Measurements from ENCODE around the gene COX5A.
A peak's percentile ranks its signal among the peaks of the same experiment; 100 is the strongest.
"Not testable (repeated sequence)": the region's sequence is repeated elsewhere in the genome, so short reads cannot be mapped to it uniquely, and the experiment has no call there.

COX5A gene

DNA sequence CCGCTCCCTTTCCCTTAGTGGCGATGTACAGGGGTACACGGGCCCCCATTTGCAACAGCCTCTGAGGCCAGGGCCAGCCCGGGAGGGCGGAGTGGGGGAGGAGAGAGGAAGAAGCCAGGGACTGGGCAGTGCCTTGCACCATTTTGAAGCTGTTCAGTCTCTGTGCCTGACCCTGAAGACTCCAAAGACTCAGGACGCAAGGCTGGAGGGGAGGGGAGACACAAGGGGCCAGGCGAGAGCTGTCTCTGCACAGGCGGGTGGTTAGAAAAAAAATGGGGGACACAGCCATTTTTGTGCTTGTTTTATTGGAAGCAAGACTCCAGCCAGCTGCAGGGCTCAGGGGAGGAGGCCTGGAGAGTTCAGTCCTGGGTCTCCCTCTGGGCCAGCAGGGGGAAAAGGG, 17.1 kb upstream of the COX5A start:
- no peak for DNase-seq

DNA sequence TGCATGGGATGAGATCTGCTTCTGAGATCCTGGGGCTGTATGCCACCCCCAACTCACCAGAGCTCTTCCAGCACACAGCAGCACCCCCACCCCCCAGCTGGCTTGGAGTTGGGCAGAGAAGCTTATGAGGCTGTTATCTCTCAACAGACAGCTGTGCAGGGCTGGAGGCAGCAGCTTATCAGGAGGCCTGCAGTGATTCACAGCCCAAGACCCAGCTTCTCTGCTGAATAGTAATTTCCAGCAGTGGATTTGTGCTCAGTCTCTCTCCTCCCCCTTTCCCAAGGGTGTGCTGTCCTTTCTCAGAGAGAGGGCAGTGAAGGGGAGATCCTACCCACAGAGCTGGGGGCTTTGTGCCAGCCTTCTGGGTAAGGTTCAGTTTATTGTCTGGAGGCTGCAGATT, 16.6 kb upstream of the COX5A start:
- DNase-seq = no peak

DNA sequence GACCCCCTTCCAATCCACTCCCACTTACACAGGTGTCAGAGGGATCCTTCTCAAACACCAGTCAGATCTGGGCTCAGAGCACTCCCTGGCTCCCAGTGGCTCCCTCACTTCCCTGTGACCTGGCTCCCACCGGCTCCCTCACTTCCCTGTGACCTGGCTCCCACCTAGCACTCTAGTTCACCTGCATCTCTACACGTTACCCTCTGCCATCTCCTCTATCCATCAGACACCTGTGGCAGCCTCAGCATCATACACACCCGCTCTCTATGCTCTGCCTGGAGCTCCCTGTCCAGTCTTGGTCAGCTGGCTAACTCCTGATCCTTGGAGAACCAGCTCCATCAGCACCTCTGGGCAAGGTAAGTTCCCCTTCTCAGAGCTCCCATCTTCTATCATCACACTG, 13.1 kb upstream of the COX5A start:
- no peak for DNase-seq

DNA sequence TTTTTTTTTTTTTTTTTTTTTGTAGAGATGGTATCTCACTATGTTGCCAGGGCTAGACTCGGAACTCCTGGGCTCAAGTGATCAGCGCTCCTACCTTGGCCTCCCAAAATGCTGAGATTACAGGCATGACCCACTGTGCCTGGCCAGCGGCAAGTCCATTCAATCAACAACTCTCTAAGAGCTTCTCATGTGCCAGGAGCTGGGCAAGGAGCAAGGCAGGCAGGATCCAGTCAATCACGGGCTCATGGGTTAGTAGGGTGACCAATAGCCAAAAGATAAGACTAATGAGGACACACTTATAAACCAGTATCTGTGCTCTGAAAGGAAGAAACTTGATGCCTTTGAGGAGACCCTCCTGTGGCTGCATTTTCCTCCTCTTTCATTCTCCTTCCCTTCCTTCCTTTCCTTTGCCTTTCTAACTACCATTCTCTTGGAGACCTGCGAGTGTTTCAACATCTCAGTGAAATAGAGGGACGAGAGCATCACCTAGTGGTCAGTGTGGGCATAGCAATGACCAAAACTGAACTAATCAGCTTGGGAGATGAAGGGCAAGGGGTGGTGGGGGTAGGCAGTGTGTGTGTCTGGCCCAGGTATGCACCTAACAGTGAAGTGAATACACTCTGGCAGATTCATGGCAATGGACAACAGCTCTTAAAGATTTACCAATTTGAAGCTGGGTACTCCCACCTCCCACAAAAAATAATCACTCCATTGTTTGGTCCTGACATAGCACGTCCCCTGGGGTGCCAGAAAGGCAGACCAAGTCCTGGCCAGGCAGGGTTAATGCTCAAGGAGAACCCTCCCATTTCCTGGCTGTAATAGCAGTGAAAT, 12.4 kb upstream of the COX5A start:
- no peak for DNase-seq

DNA sequence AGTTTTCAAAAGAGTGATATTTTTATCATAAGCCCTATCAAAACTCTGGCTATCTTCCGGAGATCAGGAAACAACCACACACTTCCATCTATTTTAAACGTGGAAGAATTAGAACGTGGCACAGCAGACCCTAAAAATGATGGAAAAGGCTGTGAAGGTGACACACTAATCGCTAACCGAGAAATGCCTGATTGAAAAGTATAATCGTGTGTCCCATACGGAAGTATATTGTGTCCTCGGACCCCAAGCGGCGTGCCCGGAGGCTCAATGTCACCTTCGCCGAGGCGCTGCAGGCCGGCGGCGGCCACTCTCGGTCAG, 642 bp downstream of the COX5A start:
- no peak for DNase-seq

DNA sequence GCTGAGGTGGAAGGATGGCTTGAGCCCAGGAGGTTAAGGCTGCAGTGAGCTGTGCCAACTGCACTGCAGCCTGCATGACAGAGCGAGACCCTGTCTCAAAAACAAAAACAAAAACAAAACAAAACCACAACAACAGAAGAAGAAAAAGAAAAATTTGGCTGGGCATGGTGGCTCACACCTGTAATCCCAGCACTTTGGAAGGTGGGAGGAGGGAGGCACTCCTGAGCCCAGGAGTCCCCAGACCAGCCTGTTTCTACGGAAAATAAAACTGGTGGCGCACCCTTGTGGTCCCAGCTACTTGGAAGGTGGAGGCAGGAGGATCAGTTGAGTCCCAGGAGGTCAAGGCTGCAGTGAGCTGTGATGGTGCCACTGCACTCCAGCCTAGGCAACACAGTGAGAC, 2.7 kb downstream of the COX5A start:
- DNase-seq = not testable (repeated sequence)

DNA sequence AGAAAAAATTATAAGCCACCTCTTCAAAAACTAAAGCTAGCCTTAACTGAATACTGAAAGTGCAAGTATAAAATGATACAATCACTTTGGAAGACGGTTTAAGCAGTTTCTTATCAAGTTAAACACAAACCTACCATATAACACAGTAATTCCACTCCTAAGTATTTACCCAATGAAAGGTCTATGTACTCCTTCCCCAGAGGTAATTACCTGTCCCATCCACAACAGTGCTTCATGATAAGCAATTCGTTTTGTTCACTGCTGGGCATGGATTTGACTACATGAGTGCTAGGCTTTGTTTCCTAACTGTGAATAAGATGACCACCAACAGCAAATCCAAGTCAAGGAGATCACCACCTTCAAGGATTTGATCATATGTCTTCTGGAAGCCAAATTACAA, 4.3 kb downstream of the COX5A start:
- no peak for DNase-seq

DNA sequence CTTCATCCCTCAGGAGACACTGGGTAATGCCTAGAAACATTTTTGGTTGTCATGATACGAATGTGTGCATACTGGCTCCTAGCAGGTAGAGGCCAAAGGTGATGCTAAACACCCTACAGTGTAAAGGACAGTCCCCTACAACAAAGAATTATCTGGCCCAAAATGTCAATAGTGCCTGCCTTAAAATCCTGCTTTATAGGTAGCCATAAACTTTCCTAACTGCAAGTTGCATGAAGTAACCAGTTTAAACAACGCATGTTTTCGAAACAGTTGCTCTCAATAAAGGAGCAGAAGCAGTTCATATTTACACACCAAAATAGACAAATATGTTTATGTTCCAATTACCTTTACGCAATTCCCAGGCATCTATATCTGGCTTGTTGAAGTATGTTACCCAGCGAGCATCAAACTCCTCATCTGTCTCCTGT, 9.1 kb downstream of the COX5A start:
- no peak for DNase-seq

DNA sequence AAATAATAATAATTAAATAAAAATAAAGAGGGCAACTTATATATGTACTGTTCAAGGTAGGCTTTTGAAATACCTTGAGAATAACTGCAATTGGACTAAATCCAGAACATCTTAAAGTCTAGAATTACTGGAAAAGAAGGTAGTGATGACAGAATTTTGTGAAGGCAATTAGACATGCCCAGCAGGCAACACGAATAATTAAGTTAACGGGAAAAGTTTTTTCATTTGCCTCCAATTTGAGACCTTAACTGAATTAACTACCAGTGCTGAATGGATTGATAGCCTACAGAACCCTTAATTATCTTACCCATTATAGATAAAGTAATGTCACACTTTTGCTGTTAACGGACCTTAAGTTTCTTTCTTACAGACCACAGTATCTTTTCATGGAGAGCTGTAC, 13.3 kb downstream of the COX5A start:
- no peak for DNase-seq

DNA sequence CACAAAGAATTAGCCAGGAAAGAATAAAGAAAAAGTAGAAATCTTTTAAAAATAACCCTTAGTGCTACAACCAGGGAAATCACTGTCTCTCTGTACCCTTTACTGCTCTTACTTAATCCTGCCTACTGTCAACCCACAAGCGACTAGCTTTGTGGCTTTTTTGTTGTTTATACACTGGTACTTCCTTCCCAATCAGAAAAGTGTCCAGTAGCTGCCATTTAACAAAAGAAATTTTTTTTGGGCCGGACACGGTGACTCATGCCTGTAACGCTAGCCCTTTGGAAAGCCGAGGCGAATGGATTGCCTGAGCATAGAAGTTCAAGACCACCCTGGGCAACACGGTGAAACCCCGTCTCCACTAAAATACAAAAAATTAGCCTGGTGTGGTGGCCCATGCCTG, 17.4 kb downstream of the COX5A start:
- DNase-seq = no peak

DNA sequence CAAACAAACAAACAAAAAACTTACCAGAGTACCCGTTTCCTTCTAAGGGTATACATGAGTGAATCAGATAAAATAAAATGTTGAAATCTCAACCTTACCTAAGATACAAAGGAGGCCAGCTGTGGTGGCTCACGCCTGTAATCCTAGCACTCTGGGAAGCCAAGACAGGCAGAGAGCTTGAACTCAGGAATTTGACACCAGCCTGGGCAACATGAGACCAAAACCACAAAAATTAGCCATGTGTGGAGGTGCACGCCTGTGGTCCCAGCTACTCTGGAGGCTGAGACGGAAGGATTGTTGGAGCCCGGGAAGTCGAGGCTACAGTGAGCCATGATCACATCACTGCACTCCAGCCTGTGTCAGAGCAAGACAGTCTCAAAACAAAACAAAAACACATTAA, 20.2 kb downstream of the COX5A start:
- no peak for DNase-seq

DNA sequence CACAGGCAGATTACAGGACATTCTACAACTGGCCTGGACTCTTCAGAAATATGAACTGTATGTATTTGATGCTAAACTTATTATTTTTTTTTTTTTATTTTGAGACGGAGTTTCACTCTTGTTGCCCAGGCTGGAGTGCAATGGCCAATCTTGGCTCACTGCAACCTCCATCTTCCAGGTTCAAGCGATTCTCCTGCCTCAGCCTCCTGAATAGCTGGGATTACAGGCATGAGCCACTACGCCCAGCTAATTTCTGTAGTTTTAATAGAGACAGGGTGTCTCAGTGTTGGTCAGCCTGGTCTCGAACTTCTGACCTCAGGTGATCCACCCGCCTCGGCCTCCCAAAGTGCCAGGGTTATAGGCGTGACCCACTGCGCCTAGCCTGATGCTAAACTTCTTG, 24.1 kb downstream of the COX5A start:
- DNase-seq = not testable (repeated sequence)

DNA sequence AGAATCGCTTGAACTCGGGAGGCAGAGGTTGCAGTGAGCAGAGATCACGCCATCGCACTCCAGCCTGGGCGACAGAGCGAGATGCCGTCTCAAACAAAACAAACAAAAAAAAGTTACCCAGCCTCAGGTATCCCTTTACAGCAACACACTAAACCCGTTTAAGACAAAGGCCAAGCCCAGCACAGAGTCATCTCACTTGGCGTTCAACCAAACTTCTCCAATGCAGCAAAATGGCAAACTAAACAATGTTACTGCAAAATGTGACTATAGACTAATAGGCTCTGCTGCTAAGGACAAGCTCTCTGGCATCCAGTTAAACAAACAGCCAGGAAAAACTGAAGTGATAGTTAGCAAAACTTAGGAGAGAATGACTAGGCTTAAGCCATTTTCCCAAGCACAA, 24.8 kb downstream of the COX5A start:
- DNase-seq = no peak

DNA sequence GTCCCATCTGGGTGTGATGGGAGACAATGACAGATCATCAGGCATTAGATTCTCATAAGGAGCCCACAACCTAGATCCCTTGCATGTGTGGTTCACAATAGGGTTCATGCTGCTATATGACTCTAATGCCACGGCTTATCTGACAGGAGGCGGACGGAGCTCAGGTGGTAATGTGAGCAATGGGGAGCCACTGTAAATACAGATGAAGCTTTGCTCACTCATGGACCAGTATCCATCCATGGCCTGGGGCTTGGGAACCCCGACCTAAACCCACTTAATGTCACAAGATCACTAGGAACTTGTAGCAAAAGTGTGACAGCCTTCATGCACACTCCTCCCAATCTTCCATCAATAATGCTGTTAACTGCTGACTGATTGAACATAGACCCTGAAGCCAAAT, 29.2 kb downstream of the COX5A start:
- no peak for DNase-seq

DNA sequence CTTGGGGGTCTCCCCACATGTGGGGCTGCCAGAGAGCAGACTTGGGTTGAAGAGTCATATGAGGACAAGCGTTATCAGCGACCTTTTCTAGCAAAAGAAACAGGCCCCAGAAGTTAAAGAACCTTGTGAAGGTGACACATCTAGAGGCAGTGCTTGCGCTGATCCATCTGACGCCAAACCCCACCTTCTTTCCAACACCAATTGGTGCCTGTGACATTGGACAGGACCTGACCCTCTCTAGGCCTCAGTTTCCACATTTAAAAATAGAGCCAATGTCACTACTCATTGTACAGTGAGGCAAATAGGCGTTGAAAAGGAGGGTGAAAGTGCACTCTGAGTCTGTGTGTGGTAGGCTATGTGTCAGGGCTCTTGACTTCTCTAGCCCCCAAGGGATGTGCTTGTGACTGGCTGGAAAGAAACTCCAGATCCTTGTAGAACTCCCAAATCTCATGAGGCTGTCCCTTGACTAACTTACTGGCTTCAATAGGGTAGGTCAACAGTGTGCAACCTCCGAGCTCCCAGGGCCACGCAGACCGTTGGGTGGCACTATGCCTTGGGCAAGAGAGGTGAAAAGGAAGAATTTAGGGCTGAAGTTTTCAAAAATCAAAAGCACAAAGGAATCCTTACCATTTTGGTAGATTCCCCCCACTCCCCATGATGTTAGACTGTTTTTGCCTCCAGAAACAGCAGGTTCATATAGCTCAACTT, 30.6 kb downstream of the COX5A start:
- DNase-seq = no peak

DNA sequence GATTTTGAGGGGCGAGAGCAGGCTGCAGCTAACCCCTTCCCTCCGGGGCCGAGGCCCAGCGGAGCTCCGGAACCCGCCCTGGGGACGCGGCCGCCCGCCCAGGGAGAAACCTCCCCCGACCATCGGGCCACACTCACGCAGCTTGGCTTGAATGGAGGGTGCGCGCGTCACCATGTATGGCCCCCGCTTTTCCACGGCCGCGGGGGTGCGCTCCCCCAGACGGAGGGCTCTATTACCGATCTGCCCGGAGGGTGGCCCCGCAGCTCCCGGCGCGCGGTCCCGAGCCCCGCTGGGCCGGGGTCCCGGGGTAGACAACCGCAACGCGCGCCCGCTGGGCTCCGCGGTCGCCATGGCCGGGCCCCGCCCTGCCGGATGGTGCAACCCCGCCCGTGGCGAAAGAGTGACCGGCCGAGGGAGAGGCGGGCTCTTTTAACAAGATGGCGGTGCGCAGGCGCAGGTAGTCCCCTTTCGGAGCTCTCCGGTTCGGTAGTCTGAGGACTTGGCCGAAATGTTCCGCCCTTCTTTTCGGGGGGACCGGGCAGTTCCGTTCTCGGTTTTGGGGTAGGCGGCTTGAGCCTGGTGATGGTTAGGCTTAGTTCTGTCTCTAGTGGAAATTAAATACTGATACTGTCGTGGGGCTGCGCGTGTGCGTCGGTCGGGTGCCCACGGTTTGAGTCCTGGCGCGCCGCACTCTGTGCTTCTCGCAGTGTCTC, 31.3 kb downstream of the COX5A start, which contains the start of gene FAM219B:
TSS of gene FAM219B (minus strand) at position 402 of the 713 bp plus-strand sequence. CDS start at position 351, 51 bp downstream.
- peak; percentile 29 for DNase-seq

DNA sequence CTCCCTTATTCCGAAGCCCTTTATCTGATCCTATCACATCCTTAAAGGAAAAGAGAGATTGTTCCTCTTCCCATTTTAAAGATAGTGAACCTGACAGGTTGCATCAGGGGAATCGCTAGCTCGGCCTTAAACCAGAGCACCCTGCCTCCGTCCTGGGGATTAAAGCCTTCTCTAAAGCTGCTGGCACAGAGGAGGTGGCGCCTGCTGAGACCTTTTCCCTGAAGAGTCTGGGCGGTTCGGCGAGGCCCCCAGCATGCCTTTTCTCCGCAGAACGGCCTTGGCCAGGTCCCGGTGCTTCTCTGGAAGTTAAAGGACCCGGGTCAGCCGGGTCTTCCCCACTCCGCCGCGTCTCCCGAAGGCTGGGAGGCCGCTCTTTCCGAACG, 31.8 kb downstream of the COX5A start:
- DNase-seq = no peak

DNA sequence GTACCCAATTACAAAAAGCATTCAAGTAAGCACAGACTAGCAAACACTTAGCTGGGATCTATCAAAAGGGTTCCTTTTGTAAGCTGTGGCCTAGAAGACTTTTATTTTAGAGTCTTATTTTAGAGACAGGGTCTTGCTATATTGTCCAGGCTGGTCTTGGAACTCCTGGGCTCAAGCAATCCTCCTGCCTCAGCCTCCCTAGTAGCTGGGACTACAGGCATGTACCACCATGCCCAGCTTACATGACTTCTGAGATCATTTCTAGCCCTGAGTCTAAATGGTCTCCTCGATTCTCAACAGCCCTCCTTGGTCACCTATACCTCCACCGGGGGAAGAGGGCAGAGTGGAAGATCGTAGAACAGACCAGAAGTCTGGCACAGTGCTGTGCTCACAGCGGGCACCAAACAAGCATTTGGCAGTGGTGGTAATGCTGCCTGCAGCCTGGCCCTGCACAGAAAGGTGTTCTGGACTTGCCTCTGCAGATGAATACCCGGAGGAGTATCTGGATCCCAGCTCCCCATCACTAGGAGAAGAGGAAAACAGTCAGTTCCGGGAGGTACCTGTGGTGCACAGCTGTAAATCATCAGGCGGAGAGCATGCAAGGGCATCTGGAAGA, 33.6 kb downstream of the COX5A start:
- DNase-seq = no peak

DNA sequence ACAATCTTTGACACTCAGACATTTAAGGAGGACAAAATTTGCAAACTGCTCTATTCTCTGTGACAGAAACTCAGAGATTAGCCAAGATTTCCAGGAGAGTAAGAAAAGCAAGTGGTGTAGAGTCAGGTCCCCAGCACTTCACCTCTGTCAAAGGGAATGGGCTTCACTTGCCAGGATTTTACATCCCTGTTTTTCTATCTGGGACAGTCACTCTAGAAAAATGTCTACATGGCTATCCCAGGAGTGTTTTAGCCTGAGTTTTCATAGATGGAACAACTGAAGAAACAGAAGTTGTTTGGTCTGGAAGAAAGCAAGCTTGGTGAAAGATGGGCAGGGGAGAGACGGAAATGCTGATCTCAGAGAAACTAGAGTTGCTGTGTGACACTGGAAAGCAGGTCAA, 34.2 kb downstream of the COX5A start:
- no peak for DNase-seq

DNA sequence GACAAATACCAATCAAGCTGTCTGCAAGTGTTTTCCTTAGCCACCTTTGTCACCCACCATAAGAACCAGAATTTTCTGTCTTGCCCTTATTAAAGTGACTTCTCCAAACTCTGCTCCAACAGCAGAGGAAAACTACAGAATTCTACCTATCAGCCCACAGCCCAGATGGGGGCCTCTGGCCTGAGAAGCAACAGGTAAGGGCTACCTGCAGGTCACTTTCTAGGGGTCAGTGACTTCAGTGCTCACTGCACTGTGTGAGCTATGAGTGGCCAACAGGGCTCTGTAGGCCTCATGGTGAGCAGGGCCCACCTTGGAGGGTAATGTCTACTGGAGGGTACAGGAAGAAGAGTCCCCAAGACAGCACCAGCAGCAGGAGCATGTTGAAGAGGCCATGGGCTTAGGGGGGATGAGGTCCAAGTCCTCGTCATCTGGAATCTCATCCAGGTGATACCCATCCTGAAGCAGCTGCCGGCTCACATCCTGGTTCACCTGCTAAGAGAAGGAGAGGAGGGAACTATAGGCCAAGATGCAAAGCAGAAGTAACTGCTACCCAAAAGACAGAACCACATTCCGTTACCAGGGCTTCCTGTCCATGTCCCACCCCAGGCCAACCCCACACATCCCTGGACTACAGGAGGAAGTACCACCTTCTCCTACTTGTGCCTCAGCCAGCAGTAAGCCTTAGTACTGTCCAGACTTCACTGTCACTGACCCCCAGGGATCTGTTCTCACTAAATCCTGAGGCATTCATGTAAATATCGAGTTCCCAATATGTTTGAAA, 35.4 kb downstream of the COX5A start:
- no peak for DNase-seq

DNA sequence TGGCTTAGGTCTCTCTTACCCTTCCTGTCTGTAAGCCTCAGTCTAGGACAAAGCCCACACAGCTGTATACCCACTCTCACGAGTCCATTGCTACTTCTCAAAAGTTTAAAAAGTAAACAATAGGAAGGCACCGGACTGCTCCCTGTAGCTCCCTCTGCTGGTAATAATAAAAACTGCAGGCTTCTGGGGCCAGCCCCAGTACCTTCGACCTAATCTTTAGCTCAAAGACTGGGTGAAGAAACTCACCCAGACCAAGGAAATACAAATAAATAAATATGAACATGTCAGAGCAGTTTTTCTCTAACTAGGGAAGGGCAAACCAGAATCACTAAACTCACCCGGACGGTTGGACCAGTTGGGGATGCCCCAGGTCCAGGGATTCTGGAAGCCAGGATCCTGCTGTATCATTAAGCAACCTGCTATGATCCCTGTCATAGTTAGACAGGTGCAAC, 36.2 kb downstream of the COX5A start:
- no peak for DNase-seq

DNA sequence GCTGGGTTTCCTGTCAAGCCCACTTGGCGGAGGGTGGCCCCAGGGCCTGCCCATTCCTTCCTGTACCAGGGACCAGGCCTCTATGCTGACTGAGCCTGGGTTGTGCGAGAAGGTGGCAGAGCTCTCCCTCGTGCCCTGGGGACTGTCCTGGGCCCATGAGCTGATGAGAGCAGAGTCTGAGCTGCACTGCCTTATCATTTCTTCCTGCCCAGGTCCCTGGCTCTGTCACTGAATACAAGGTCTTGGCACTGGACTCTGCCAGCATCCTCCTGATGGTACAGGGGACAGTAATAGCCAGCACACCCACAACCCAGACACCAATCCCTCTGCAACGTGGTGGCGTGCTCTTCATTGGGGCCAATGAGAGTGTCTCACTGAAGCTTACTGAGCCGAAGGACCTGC, 40.6 kb downstream of the COX5A start:
- DNase-seq = no peak

DNA sequence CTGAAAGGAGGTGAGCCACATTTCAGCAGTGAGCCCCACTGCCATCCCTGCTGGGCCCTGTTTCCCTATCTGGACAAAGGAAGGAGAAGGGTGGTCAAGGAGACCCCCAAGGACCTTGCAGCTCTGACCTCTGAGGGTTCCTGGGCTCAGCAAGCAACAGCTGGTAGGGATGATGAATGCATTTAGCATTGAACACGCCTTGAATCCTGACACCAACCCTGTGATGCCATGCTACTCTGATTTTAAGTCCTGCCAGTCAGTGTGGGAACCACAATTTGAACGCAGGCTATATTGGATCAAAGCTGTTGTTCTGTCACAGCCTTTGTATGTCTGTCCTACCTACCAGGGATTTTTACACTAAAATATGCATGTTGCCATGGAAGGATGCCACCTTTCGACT, 41.6 kb downstream of the COX5A start:
- no peak for DNase-seq
